Measurements from ENCODE around the gene PRR16.

DNA sequence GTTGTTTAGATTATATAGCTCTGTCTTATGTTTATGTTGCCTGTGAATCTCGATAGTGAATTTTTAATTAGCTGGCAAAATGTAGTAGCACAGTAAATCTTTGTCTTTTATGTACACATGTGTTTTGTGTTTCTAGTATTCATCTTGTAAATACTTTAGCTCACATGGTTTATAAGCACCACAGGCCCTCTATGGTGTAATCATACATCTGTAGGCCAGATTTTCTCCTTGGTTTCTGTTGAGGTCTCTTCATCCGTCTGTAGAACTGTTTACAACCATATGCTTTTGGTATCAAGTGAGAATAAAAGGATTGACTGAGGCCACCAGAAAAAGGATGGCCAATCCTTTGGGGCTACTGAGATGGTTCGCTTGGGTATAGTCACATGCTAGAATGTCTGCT, 45.0 kb downstream of the PRR16 start:
- TF ChIP-seq BHLHE40 (IDR thresholded peaks at IDR 0.05; ENCODE audit: borderline replicate concordance) (no peak), SP1 (IDR thresholded peaks at IDR 0.05) (no peak), ELF4 (IDR thresholded peaks at IDR 0.05) (no peak), FOXA1 (IDR thresholded peaks at IDR 0.05) (no peak), FOXK2 (IDR thresholded peaks at IDR 0.05) (no peak), SUZ12 (IDR thresholded peaks at IDR 0.05) (no peak), CTBP1 (IDR thresholded peaks at IDR 0.05; ENCODE audit: borderline replicate concordance) (no peak), NFRKB (IDR thresholded peaks at IDR 0.05) (no peak), FOXM1 (IDR thresholded peaks at IDR 0.05; ENCODE audit: borderline replicate concordance) (no peak), LEF1 (IDR thresholded peaks at IDR 0.05; ENCODE audit: borderline replicate concordance) (no peak), HDGF (IDR thresholded peaks at IDR 0.05; ENCODE audit: borderline replicate concordance) (no peak), ZNF384 (IDR thresholded peaks at IDR 0.05) (no peak)
- TF ChIP-seq, protein P1, sequence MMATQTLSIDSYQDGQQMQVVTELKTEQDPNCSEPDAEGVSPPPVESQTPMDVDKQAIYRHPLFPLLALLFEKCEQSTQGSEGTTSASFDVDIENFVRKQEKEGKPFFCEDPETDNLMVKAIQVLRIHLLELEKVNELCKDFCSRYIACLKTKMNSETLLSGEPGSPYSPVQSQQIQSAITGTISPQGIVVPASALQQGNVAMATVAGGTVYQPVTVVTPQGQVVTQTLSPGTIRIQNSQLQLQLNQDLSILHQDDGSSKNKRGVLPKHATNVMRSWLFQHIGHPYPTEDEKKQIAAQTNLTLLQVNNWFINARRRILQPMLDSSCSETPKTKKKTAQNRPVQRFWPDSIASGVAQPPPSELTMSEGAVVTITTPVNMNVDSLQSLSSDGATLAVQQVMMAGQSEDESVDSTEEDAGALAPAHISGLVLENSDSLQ (IDR thresholded peaks at IDR 0.05) = no peak

All from HEK293T (cell line).